Ishikawa (cell line): Measurements from ENCODE around the gene AVL9.

Experiments used
- EP300 ChIP-seq: IDR thresholded peaks from 2 replicates; pipeline ENCODE4 v1.6.1; 2012; ENCODE audit warnings: borderline replicate concordance
- TAF1 ChIP-seq: IDR thresholded peaks from 2 replicates; pipeline ENCODE4 v1.6.1; 2012; ENCODE audit warnings: low read depth, mild to moderate bottlenecking

GRCh38 chr7:32481921-32482320 lies 13.4 kb upstream of the AVL9 start:
- TF ChIP-seq EP300, result no peak
- TF ChIP-seq TAF1, result no peak
